Caco-2 (cell line): ENCODE measurements around the gene METTL24. TPM values are rescaled to one million over a fixed set of nuclear protein-coding genes. Genes with fewer than 3 reads are reported as not detected.
"Not testable (repeated sequence)": the region's sequence is repeated elsewhere in the genome, so short reads cannot be mapped to it uniquely, and the experiment has no call there.

ENCODE experiments used
- BruUV-seq: library from RNA; stranded (reverse); fragments of 400-500 nt; replicated peaks from 2 replicates; lab custom pipeline; 2021; lab: Mats Ljungman, UMichigan
- CTCF ChIA-PET: fragments of 300-600 bp; sonication (Branson Sonifier 250); formaldehyde crosslinking; loops from one replicate; lab custom pipeline; 2022; ENCODE audit warnings: antibody characterized with exemption; lab: Charles Lee
- POLR2A ChIA-PET: fragments of 300-600 bp; sonication (Branson Sonifier 250); formaldehyde crosslinking; loops from one replicate; lab custom pipeline; 2022; ENCODE audit warnings: antibody characterized with exemption; lab: Charles Lee
- DNase-seq, 2 experiments: peaks; one replicate each; pipeline versions ENCODE4 v3.0.0 to v3.0.0-alpha.2; 2020 to 2022
- H3K27me3 ChIP-seq: replicated peaks from 2 replicates; pipeline ENCODE4 v1.6.0; 2011; ENCODE audit warnings: low read length; ENCODE audit not compliant: control insufficient read depth, insufficient read depth
- H3K36me3 ChIP-seq: 2 replicates; pipeline ENCODE4 v1.5.1; 2011; ENCODE audit warnings: low read length; ENCODE audit not compliant: control insufficient read depth, insufficient read depth
- H3K4me1 ChIP-seq: fragments of 250-450 bp; sonication (Bioruptor Pico); 2 replicates; pipeline ENCODE4 v1.5.1; 2020; ENCODE audit warnings: mild to moderate bottlenecking
- H3K4me3 ChIP-seq: 2 replicates; pipeline ENCODE4 v1.5.1; 2011; ENCODE audit warnings: low read depth, mild to moderate bottlenecking, control low read depth, low read length
- H3K9me3 ChIP-seq: fragments of 250-450 bp; sonication (Bioruptor Pico); 2 replicates; pipeline ENCODE4 v1.5.1; 2020; ENCODE audit warnings: mild to moderate bottlenecking, moderate library complexity
- H3K27ac Mint-ChIP-seq: one replicate; pipeline ENCODE4 v1.8.0; 2022; ENCODE audit warnings: mixed read lengths; ENCODE audit not compliant: unreplicated experiment
- H3K27me3 Mint-ChIP-seq: one replicate; pipeline ENCODE4 v1.8.0; 2022; ENCODE audit warnings: mixed read lengths; ENCODE audit not compliant: insufficient read depth, unreplicated experiment
- H3K36me3 Mint-ChIP-seq: one replicate; pipeline ENCODE4 v1.8.0; 2022; ENCODE audit warnings: mild to moderate bottlenecking, mixed read lengths; ENCODE audit not compliant: insufficient read depth, unreplicated experiment
- H3K4me1 Mint-ChIP-seq: one replicate; pipeline ENCODE4 v1.8.0; 2022; ENCODE audit warnings: low read depth, mixed read lengths; ENCODE audit not compliant: unreplicated experiment
- H3K4me3 Mint-ChIP-seq: one replicate; pipeline ENCODE4 v1.8.0; 2022; ENCODE audit warnings: mild to moderate bottlenecking, moderate library complexity, mixed read lengths; ENCODE audit not compliant: unreplicated experiment
- H3K9me3 Mint-ChIP-seq: one replicate; pipeline ENCODE4 v1.8.0; 2022; ENCODE audit warnings: mixed read lengths; ENCODE audit not compliant: unreplicated experiment
- intact Hi-C: fragments of 100-400 bp; cut with micrococcal nuclease; formaldehyde crosslinking; loops from one replicate; pipeline ENCODE4 v1.10.0; 2022; ENCODE audit not compliant: unreplicated experiment
- total RNA-seq: library from RNA; stranded (reverse); gene quantifications from 2 replicates; pipeline ENCODE4 v1.2.3, GENCODE V29; 2022
- TF ChIP-seq, protein P1 (sequence below), 2 experiments: fragments of 200-600 bp in 1 of 2; IDR thresholded peaks; 1 replicate in 1 of 2; 2 replicates in 1 of 2; pipeline versions ENCODE4 v1.5.1 to v1.8.0; 2011 to 2022; ENCODE audit warnings: antibody characterized with exemption in 1 of 2, control low read depth in 1 of 2, inconsistent platforms in 1 of 2, low read depth in 1 of 2, low read length in 1 of 2, mild to moderate bottlenecking in 1 of 2, moderate library complexity in 1 of 2; ENCODE audit not compliant: insufficient read depth in 1 of 2, severe bottlenecking in 1 of 2, unreplicated experiment in 1 of 2

The METTL24 gene
- total RNA-seq, 1 experiment from 2014 or later = not detected

DNA sequence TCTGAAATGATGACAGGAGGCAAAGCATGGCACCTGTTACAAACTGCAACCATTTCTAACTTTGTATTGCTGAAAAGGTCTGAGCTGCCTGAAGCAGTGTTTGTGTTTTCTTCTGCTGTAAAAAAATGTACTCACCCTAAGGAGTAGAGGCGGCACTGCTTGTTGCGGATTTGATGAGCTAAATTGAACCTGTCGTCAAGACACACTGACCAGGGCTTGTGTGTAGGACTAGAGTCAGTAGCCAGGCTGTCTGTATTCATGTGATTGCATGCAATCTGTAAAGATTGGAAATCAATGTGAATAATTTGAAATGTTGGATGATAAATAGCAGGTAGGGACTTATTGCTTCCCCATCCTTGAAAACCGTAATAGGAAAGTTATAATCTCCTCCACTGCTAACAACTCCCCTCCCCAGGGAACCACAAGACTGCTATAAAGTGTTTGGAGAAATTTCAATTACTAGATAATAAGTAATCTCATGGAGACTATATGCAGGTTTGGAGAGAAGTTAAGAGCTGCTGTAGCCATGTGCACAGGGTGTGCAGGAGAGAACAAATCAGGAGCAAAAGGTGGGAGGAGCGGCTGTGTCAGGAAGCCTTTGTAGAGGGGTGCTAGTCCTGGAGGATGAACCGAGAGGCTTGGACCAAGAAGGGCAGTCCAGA is 42.8 kb downstream of the METTL24 start:
- Mint-ChIP-seq H3K27me3 (peaks cover 20% of the 10 kb centered on the region), H3K36me3 (no peaks in the 10 kb centered on the region), H3K4me1 (peaks cover 7% of the 10 kb centered on the region), H3K27ac (no peak overlapping the region), H3K9me3 (peaks cover 6% of the 10 kb centered on the region), H3K4me3 (no peak overlapping the region)
- Histone ChIP-seq H3K36me3 (no peaks in the 10 kb centered on the region), H3K9me3 (no peaks in the 10 kb centered on the region), H3K4me3 (no peak overlapping the region), H3K27me3 (no peaks in the 10 kb centered on the region; the same call in 1 of the 2 replicates), H3K4me1 (peaks cover 7% of the 10 kb centered on the region; the same call in 1 of the 2 replicates)
- BruUV-seq = no TSS peak
- CTCF ChIA-PET = interaction anchor here (0.6 to 1.7 kb wide), 2 partner anchors 26 to 37 kb away, joined by 5 to 8 read pairs; no protein-coding TSS in a partner anchor
- intact Hi-C loops = no loop called here
- no peak for DNase-seq
- TF ChIP-seq, protein P1, sequence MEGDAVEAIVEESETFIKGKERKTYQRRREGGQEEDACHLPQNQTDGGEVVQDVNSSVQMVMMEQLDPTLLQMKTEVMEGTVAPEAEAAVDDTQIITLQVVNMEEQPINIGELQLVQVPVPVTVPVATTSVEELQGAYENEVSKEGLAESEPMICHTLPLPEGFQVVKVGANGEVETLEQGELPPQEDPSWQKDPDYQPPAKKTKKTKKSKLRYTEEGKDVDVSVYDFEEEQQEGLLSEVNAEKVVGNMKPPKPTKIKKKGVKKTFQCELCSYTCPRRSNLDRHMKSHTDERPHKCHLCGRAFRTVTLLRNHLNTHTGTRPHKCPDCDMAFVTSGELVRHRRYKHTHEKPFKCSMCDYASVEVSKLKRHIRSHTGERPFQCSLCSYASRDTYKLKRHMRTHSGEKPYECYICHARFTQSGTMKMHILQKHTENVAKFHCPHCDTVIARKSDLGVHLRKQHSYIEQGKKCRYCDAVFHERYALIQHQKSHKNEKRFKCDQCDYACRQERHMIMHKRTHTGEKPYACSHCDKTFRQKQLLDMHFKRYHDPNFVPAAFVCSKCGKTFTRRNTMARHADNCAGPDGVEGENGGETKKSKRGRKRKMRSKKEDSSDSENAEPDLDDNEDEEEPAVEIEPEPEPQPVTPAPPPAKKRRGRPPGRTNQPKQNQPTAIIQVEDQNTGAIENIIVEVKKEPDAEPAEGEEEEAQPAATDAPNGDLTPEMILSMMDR (IDR thresholded peaks at IDR 0.05; ENCODE audit: insufficient read depth in 1 of 2, low read depth in 1 of 2, low read length in 1 of 2, severe bottlenecking in 1 of 2, unreplicated experiment in 1 of 2) = no peak
- POLR2A ChIA-PET = no interaction called here

DNA sequence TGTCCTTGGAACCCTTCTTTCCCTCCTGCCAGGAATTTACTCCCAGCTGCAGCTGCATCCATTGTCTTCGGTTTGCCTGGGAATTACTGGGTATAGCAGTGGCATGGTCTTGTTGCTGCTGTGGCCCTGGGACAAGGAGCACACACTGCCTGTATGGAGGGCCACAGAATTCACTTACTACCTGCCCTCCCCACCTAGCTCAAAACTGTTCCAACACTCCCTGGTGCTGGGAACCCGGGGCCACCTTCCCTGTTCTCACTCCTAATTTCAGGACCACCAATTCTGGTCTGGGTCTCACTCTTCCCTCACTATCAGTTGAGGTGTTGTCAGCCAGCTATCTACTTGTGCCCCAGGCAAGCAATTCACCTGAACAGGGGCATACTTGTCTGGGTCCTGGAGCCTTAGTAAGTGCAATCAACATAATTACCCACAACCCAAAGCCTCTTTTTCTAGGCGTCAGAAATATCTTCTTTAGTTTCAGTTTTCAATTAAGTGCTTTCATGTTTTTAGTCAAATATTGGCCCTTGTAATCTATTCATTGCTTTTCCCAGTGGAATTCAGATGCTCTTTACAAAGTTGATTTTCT is 47.2 kb downstream of the METTL24 start:
- Mint-ChIP-seq H3K9me3 (peaks cover 22% of the 10 kb centered on the region), H3K4me3 (no peak overlapping the region), H3K27me3 (peaks cover 16% of the 10 kb centered on the region), H3K27ac (no peak overlapping the region), H3K36me3 (no peaks in the 10 kb centered on the region), H3K4me1 (peaks cover 5% of the 10 kb centered on the region)
- 0 out of 2 replicates have a peak, but pooled peaks cover 8% of the 10 kb centered on the region for H3K9me3 ChIP-seq
- H3K27me3 ChIP-seq = no peaks in the 10 kb centered on the region
- no peaks in the 10 kb centered on the region for H3K36me3 ChIP-seq
- TF ChIP-seq, protein P1 (IDR thresholded peaks at IDR 0.05; ENCODE audit: insufficient read depth in 1 of 2, low read depth in 1 of 2, low read length in 1 of 2, severe bottlenecking in 1 of 2, unreplicated experiment in 1 of 2) = no peak
- H3K4me1 ChIP-seq = peaks cover 4% of the 10 kb centered on the region; the same call in 1 of the 2 replicates
- intact Hi-C loops = no loop called here
- no peak for DNase-seq
- BruUV-seq = no TSS peak
- H3K4me3 ChIP-seq = no peak overlapping the region
- CTCF ChIA-PET = no interaction called here
- POLR2A ChIA-PET = no interaction called here

- Mint-ChIP-seq H3K9me3 (peaks cover 22% of the 10 kb centered on the region), H3K27me3 (peaks cover 21% of the 10 kb centered on the region)
- H3K36me3 ChIP-seq, H3K4me1 Mint-ChIP-seq, H3K9me3 ChIP-seq, H3K27ac Mint-ChIP-seq, H3K27me3 ChIP-seq, H3K4me1 ChIP-seq, H3K36me3 Mint-ChIP-seq, DNase-seq, POLR2A ChIA-PET, BruUV-seq, H3K4me3 ChIP-seq, H3K4me3 Mint-ChIP-seq, intact Hi-C loops, CTCF ChIA-PET: not testable (repeated sequence)
Observed at GRCh38 chr6:110309432-110309831, 48.7 kb downstream of the METTL24 start.
